ENCODE data around the gene FRMD4A. TPM values are rescaled to one million over a fixed set of nuclear protein-coding genes. Genes with fewer than 3 reads are reported as not detected.

Gene FRMD4A
- total RNA-seq, 1 donor from 2014 or later: 0.32 TPM

DNA sequence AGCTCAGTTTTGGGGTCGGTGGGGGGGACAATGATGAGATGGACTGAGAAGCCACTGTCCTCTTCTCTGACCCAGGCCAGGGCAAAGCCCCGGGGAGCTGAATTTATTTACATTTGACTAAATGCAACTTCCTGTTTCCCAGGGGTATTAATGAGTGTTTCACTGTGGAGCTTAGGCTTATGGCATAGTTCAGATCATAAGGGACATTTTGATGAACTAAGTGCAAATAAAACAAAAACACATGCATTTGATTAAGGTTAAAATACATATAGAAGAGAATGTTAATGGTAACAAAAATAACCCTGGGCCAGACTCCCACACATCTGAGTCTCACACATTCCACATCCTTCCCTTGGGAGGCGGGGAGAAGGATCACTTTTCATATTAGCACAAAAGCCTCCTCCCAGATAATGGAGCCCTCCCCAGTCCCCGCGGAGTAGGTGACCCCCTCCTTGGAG lies 320.6 kb downstream of the FRMD4A start:
- peak overlapping the region; percentile 74 for H3K4me3 Mint-ChIP-seq (ENCODE audit: low read depth)
- H3K27ac Mint-ChIP-seq: no peak overlapping the region
- DNase-seq (ENCODE audit: low spot score): no peak
- intact Hi-C loops (cut with micrococcal nuclease): no loop called here
- no peaks in the 10 kb centered on the region for H3K9me3 Mint-ChIP-seq
- no peaks in the 10 kb centered on the region for H3K36me3 Mint-ChIP-seq (ENCODE audit: low read depth)
- H3K4me1 Mint-ChIP-seq (ENCODE audit: low read depth): peaks cover 29% of the 10 kb centered on the region
- H3K27me3 Mint-ChIP-seq (ENCODE audit: low read depth): peaks cover 24% of the 10 kb centered on the region

DNA sequence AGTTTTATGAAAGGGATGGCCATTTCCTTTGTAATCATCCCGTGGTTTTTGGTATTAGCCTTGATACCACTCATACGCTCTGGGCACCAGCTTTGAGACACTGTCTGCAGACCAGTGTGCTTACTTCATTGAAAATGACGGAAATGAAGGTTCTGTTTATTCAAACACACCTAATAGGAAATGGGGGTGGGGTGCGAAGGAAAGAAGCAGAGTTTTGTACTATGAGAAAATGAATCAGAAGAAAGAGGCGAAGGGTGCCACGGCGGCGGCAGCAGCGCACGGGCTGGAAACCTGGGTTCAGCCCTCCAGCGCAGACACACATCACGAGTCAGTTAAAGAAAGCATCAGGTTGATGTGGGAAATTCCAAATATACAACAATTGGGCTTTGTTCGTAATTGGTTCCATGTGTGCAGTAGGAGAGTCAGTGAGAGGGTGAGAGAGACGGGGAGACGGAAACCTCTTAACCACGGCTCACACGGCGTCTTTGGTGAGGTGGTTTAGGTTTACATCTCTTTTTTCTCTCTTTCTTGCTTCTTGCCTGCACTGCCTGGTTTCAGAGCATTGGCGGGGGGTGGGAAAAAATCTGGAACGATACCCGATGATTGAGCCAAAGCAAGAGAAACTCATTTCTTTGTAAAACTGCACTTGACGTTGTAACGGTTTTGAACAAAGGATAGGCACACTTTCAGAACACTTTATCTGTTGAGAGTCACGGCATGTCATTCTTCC lies 321.2 kb downstream of the FRMD4A start:
- peak overlapping the region; percentile 75 for H3K27ac Mint-ChIP-seq
- H3K4me1 Mint-ChIP-seq (ENCODE audit: low read depth): peaks cover 29% of the 10 kb centered on the region
- DNase-seq (ENCODE audit: low spot score): peak; percentile 30
- no peaks in the 10 kb centered on the region for H3K36me3 Mint-ChIP-seq (ENCODE audit: low read depth)
- no peaks in the 10 kb centered on the region for H3K9me3 Mint-ChIP-seq
- H3K27me3 Mint-ChIP-seq (ENCODE audit: low read depth): peaks cover 24% of the 10 kb centered on the region
- intact Hi-C loops (cut with micrococcal nuclease): loop anchor here (2.0 to 10.0 kb wide), 2 partner anchors 119 to 175 kb away; no protein-coding TSS in a partner anchor
- H3K4me3 Mint-ChIP-seq (ENCODE audit: low read depth): peak overlapping the region; percentile 74

DNA sequence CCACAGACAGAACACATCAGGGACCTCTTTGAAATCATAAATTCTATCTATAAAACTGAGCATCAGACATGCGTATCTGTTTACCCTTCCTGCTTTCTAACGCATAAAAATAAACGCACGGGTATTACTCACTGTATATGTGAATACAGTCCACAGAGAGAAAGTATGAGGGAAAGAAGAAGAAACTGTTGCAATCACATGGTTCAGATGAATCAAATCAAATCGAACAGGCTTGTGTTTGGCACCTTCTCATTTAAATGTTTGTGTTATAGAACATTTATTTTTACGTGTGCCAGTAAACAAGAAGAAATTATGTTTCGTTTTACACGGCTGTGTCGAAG lies 322.0 kb downstream of the FRMD4A start:
- Mint-ChIP-seq H3K4me1 (ENCODE audit: low read depth) (peaks cover 29% of the 10 kb centered on the region), H3K9me3 (no peaks in the 10 kb centered on the region), H3K36me3 (ENCODE audit: low read depth) (no peaks in the 10 kb centered on the region), H3K4me3 (ENCODE audit: low read depth) (peak overlapping the region; percentile 52), H3K27ac (no peak overlapping the region), H3K27me3 (ENCODE audit: low read depth) (peaks cover 24% of the 10 kb centered on the region)
- intact Hi-C loops (cut with micrococcal nuclease): loop anchor here (2.0 to 10.0 kb wide), 2 partner anchors 118 to 176 kb away; no protein-coding TSS in a partner anchor
- DNase-seq (ENCODE audit: low spot score): no peak

DNA sequence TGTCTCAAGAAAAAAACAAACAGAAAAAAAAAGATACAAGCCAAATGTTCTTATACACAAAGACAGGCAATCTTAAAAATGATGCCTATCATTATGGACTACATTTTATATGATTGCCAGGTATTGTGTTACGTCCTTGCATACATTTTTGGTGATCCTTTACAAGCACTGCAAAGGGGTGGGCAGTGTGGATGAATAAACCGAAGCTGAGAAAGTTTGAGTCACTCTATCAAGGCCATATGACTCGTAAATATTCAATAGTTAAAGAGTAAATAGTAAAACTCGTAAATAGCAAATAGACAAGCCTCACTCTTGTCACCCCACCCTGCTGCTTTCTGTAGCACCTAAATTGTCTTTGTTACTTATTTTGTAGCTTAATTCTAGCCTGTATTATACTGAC lies 326.2 kb downstream of the FRMD4A start:
- Mint-ChIP-seq H3K36me3 (ENCODE audit: low read depth) (no peaks in the 10 kb centered on the region), H3K27me3 (ENCODE audit: low read depth) (peaks cover 29% of the 10 kb centered on the region), H3K4me3 (ENCODE audit: low read depth) (no peak overlapping the region), H3K4me1 (ENCODE audit: low read depth) (peaks cover 20% of the 10 kb centered on the region), H3K27ac (no peak overlapping the region), H3K9me3 (no peaks in the 10 kb centered on the region)
- DNase-seq (ENCODE audit: low spot score): no peak
- intact Hi-C loops (cut with micrococcal nuclease): loop anchor here (10.0 kb wide), 1 partner anchor 180 kb away; no protein-coding TSS in a partner anchor

DNA sequence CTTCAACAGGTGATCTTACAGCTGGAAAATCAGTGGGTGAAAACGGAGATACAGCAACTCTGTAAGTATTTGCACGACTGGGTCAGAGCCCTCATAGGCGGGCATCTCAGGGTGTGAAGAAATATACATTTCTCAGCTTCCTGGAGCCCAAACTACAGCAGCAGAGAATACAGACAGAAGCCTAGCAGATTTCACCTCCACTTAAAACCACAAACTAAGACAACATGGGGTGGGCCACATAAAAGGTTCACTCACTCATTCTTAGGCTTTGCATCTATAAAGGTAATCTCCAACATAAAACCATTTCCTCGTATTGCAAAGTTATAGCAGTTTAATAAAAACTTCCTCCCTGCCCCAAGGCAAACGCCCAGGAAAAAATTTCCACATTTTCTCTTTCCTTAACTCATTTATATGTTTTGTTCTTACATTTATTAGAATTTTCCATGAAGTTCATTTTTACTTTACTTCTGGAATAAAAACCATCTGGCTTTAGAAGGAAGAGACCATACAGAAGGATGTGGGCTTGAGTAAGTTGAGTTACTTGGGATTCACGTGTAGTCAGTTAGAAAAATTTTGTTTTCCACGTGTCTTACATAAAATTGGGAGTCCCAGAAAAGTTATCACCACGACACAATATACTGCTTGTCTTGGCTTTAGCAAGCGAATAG lies 327.1 kb downstream of the FRMD4A start:
- Mint-ChIP-seq H3K27ac (no peak overlapping the region), H3K36me3 (ENCODE audit: low read depth) (no peaks in the 10 kb centered on the region), H3K4me3 (ENCODE audit: low read depth) (no peak overlapping the region), H3K9me3 (no peaks in the 10 kb centered on the region), H3K4me1 (ENCODE audit: low read depth) (peaks cover 13% of the 10 kb centered on the region), H3K27me3 (ENCODE audit: low read depth) (peaks cover 32% of the 10 kb centered on the region)
- DNase-seq (ENCODE audit: low spot score): no peak
- intact Hi-C loops (cut with micrococcal nuclease): loop anchor here (10.0 kb wide), 1 partner anchor 181 kb away; no protein-coding TSS in a partner anchor

DNA sequence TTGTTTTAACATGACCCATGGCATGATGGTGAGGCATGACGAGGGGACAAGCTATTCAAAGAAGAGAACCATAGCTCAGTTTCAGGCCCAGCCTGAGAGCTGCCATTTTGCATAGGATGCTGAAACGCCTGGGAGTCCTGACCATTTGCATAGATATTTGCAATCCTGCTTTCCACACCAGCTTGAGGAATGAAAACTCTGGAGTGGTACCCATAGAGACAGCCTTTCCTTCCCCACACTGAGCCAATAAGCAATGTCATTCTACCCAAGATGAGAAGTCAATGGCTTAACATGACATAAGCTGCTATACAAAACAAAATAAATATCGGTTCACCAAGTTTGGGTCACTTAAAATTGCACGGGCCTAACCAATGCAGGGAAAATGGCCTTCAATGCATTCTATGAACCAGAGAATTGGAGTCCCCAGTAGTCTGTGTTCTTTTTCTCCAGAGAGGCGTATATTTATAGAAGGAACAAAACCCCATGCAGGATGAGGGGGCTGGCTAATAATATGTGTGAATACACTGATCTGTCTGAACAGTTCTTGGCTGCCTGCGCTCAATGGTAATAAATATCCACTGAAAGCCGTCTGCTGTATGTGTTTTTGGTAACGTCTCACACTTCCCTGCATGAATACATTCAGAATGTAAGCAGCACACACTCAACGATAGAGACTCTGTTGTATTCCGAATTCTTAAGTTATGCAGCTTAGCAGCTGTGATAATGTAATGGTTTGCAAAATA lies 329.3 kb downstream of the FRMD4A start:
- Mint-ChIP-seq H3K4me1 (ENCODE audit: low read depth) (no peaks in the 10 kb centered on the region), H3K27ac (no peak overlapping the region), H3K27me3 (ENCODE audit: low read depth) (peaks cover 21% of the 10 kb centered on the region), H3K9me3 (no peaks in the 10 kb centered on the region), H3K4me3 (ENCODE audit: low read depth) (no peak overlapping the region), H3K36me3 (ENCODE audit: low read depth) (no peaks in the 10 kb centered on the region)
- intact Hi-C loops (cut with micrococcal nuclease): loop anchor here (10.0 kb wide), 1 partner anchor 183 kb away; no protein-coding TSS in a partner anchor
- no peak for DNase-seq (ENCODE audit: low spot score)

DNA sequence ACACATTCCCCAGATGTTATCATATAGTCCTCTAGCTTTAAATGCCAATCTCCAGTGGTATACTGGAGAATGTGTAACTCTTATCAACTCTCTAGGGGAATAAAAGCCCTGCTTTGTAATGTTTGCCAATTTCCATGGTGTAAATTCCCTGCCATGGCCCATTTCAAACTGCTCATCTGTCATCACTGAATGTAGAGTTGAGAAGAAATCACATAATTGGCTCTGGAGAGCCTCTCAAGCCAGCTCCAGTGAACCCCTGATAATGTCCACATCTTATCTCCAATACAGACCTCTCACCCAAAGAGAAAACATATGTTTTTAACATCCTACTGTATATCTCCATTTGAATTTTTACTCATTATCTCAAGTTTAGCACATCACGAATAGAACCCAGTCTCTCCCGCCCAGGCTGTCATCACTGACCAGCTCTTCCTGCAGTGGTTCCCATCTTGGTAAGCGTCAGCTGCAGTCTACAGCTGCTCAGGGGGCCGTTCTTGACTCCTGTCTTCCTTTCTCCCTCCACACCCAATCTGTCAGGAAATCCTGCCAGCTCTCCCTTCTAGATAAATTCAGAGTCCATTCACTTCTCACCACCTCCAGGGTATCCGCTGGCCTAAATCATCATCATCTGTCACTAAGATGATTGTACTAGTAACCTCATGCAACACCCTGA lies 332.4 kb downstream of the FRMD4A start:
- Mint-ChIP-seq H3K4me3 (ENCODE audit: low read depth) (no peak overlapping the region), H3K27me3 (ENCODE audit: low read depth) (peaks cover 17% of the 10 kb centered on the region), H3K27ac (no peak overlapping the region), H3K9me3 (no peaks in the 10 kb centered on the region), H3K4me1 (ENCODE audit: low read depth) (no peaks in the 10 kb centered on the region), H3K36me3 (ENCODE audit: low read depth) (no peaks in the 10 kb centered on the region)
- DNase-seq (ENCODE audit: low spot score): no peak
- intact Hi-C loops (cut with micrococcal nuclease): no loop called here

DNA sequence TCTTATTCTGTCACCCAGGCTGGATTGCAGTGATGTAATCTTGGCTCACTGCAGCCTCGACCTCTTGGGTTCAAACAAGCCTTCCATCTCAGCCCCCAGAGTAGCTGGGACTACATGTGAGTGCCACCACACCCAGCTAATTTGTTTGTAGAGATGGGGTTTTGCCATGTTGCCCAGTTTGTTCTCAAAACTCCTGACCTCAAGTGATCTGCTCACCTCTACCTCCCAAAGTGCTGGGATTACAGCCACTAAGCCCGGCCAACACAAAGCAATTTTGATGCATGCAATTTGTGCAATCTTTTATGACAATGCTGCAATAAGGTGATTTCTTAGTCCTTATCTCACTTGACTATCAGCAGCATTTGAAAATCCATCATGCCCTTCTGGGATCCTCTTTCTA lies 333.1 kb downstream of the FRMD4A start:
- intact Hi-C loops (cut with micrococcal nuclease): no loop called here
- no peaks in the 10 kb centered on the region for H3K9me3 Mint-ChIP-seq
- no peak for DNase-seq (ENCODE audit: low spot score)
- peaks cover 10% of the 10 kb centered on the region for H3K27me3 Mint-ChIP-seq (ENCODE audit: low read depth)
- H3K4me3 Mint-ChIP-seq (ENCODE audit: low read depth): no peak overlapping the region
- no peaks in the 10 kb centered on the region for H3K4me1 Mint-ChIP-seq (ENCODE audit: low read depth)
- no peaks in the 10 kb centered on the region for H3K36me3 Mint-ChIP-seq (ENCODE audit: low read depth)
- no peak overlapping the region for H3K27ac Mint-ChIP-seq

DNA sequence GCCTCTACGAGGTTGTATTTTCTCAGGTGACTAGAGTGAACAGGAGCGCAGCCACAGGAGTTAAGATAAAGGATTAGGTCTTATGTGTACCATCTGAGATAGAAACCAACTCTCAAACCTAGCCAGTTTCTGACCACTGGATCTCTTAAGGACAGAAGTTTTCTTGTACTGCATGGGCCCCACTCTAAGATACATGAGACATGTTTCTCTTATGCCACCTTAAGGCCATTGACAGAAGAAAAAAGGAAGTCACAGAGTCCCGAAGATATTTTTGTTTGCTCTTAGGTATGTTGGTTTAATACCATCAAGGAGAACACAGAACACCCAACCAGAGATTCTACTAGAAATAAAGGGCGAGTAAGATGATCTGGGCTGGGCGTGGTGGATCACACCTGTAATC lies 335.8 kb downstream of the FRMD4A start:
- Mint-ChIP-seq H3K27me3 (ENCODE audit: low read depth) (peaks cover 7% of the 10 kb centered on the region), H3K9me3 (no peaks in the 10 kb centered on the region), H3K4me3 (ENCODE audit: low read depth) (no peak overlapping the region), H3K36me3 (ENCODE audit: low read depth) (no peaks in the 10 kb centered on the region), H3K27ac (no peak overlapping the region), H3K4me1 (ENCODE audit: low read depth) (no peaks in the 10 kb centered on the region)
- no peak for DNase-seq (ENCODE audit: low spot score)
- intact Hi-C loops (cut with micrococcal nuclease): no loop called here

DNA sequence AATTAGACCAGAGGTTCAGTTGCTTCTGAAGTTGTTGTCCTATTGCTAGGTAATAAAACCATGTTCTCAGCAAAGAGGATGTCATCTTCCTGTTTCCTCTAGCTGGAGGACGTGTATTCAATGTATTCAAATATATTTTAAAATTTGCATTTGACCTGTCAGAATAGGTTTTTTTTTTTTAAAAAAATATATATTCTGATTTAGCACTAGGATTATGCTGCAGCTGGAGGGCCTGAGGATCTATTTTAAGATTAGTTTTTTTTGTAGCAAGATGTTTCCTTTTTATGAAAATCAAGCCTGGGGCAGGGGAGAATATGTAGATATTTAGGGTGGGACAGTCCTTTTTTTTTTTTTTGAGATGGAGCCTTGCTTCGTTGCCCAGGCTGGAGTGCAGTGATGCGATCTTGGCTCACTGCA lies 337.0 kb downstream of the FRMD4A start:
- Mint-ChIP-seq H3K27ac (no peak overlapping the region), H3K36me3 (ENCODE audit: low read depth) (no peaks in the 10 kb centered on the region), H3K4me3 (ENCODE audit: low read depth) (no peak overlapping the region), H3K4me1 (ENCODE audit: low read depth) (no peaks in the 10 kb centered on the region), H3K27me3 (ENCODE audit: low read depth) (peaks cover 4% of the 10 kb centered on the region), H3K9me3 (no peaks in the 10 kb centered on the region)
- intact Hi-C loops (cut with micrococcal nuclease): no loop called here
- DNase-seq (ENCODE audit: low spot score): no peak

DNA sequence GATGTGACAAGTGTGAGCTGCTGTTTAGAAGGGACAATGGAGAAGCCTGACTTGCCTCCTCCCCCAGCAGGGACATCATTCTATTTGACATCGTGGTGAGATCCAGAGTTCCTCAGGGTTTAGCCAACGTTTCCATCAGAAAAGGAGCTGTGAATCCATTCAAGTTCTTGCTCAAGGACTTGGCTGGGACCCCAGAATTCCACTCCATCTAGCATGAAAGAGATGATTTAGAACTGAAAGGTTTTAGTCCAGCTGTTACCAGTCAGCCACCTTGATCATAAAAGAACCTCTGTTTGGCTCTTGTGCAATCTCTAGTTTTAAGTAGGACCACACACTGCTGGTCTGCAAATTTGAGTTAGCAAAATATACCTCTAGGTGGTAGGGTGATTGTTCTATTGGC lies 337.6 kb downstream of the FRMD4A start:
- DNase-seq (ENCODE audit: low spot score): no peak
- H3K36me3 Mint-ChIP-seq (ENCODE audit: low read depth): no peaks in the 10 kb centered on the region

DNA sequence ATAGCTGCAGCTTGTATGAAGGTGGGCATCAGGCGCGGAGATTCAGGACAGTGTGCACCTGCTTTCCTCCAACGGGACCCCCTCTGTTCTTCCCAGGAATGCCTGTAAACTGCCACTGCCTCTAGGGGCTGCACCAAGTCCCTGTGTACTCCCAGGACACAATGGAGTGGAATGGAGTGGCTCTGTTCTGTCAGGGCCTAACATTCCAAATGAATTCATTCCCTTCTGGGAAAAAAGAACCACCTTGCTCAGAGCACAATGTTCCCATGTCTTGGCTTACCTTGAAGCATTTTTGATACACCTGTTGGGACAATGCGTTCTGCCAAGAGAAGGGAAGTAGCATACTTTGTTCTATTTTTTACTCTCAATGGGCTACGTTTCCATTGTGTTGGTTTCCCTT lies 339.4 kb downstream of the FRMD4A start:
- H3K4me3 Mint-ChIP-seq (ENCODE audit: low read depth): no peak overlapping the region
- H3K9me3 Mint-ChIP-seq: no peaks in the 10 kb centered on the region
- no peak for DNase-seq (ENCODE audit: low spot score)
- H3K27ac Mint-ChIP-seq: no peak overlapping the region
- no peaks in the 10 kb centered on the region for H3K27me3 Mint-ChIP-seq (ENCODE audit: low read depth)
- no peaks in the 10 kb centered on the region for H3K36me3 Mint-ChIP-seq (ENCODE audit: low read depth)
- intact Hi-C loops (cut with micrococcal nuclease): no loop called here
- peaks cover 2% of the 10 kb centered on the region for H3K4me1 Mint-ChIP-seq (ENCODE audit: low read depth)

More for the DNA sequence above, 337.6 kb downstream of the FRMD4A start:
- Mint-ChIP-seq H3K27ac (no peak overlapping the region), H3K4me3 (ENCODE audit: low read depth) (no peak overlapping the region), H3K4me1 (ENCODE audit: low read depth) (no peaks in the 10 kb centered on the region), H3K9me3 (no peaks in the 10 kb centered on the region), H3K27me3 (ENCODE audit: low read depth) (no peaks in the 10 kb centered on the region)
- intact Hi-C loops (cut with micrococcal nuclease): no loop called here
